ENCODE measurements around the gene CELF1.

DNA sequence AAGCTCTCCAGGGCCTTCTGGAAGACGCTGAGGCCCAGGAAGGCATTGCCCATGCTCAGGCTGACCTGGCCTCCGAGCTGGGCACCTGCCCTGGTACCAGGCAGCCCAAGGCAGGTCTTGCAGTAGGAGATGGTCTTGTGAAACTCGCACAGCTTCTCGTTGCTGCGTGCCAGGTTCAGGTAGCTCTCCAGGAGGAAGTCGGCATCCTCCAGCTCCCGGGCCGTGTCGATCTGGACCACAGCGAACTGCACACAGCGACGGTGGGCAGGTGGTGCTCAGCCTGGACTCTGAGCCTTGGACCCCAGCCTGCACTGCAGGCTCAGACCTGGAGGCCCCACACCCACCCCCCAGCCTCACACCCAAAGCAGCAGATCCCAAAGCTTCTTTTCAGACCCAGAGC, 105.0 kb downstream of the CELF1 start:
- TF ChIP-seq EZH2 (IDR thresholded peaks at IDR 0.05; ENCODE audit: borderline replicate concordance, insufficient read depth, low read depth, low read length, poor library complexity, severe bottlenecking) (no peak), CTCF (IDR thresholded peaks at IDR 0.05) (no peak)
